Type B pancreatic cell (in vitro differentiated cells): ENCODE measurements around the gene OSM. TPM values are rescaled to one million over a fixed set of nuclear protein-coding genes. Genes with fewer than 3 reads are reported as not detected.

Source experiments
- DNase-seq: peaks from one replicate; pipeline ENCODE4 v3.0.0; 2021; ENCODE audit warnings: mixed read lengths; ENCODE audit not compliant: unreplicated experiment; ENCODE audit errors: extremely low spot score
- H3K27ac Mint-ChIP-seq: 2 replicates; pipeline ENCODE4 v1.8.0; 2021; ENCODE audit warnings: mild to moderate bottlenecking, mixed read lengths
- H3K27me3 Mint-ChIP-seq: 2 replicates; pipeline ENCODE4 v1.8.0; 2021; ENCODE audit warnings: mixed read lengths
- H3K36me3 Mint-ChIP-seq: 2 replicates; pipeline ENCODE4 v1.8.0; 2021; ENCODE audit warnings: mixed read lengths
- H3K4me1 Mint-ChIP-seq: one replicate; pipeline ENCODE4 v1.8.0; 2021; ENCODE audit warnings: mixed read lengths; ENCODE audit not compliant: unreplicated experiment
- H3K4me3 Mint-ChIP-seq: 2 replicates; pipeline ENCODE4 v1.8.0; 2021; ENCODE audit warnings: mild to moderate bottlenecking, mixed read lengths
- H3K9me3 Mint-ChIP-seq: 2 replicates; pipeline ENCODE4 v1.8.0; 2021; ENCODE audit warnings: mixed read lengths
- total RNA-seq: library from RNA; stranded (reverse); gene quantifications from 2 replicates; pipeline ENCODE4 v1.2.1, GENCODE V29; 2021; ENCODE audit warnings: low replicate concordance
- TF ChIP-seq, protein P1 (sequence below): fragments of 200-600 bp; sonication (generic); conservative IDR thresholded peaks from 2 replicates; pipeline ENCODE4 v1.5.0; 2021; ENCODE audit warnings: antibody characterized with exemption, mild to moderate bottlenecking

OSM gene
- total RNA-seq, 1 donor from 2014 or later: not detected

- Mint-ChIP-seq H3K36me3 (no peaks in the 10 kb centered on the region), H3K4me1 (peaks cover 20% of the 10 kb centered on the region)
Measured at GRCh38 chr22:30227438-30228228, 39.0 kb downstream of the OSM start.

DNA sequence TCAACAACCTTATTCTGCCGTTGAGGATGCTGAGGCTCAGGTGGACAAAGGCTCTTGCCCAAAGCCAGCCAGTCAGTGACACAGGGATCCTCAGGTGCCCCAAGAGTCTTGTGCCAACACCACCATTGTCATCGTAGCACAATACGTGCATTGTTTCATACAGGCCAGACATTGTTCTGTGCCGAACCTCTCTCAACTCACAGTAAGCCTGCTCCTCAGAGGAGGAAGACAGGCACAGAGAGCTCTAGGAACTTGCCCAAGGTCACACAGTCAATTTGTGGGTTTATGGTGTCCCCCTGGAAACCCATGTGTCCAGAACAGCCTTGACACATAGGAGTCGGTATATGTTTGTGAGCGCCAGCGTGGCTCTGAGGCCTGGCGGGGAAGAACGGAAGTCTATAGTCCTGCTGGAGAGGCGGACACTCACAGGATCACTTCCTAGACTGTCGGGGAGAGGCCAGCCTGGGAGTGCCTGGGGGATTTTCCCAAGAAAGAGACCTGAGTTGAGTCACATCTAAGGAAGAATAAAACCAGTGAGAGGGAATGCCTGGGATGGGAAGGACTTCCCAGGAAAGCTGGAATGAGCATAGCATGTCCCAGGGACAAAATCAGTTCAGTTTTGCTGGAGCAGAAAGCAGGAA is 40.3 kb downstream of the OSM start:
- Mint-ChIP-seq H3K27ac (no peak overlapping the region), H3K4me1 (peaks cover 20% of the 10 kb centered on the region), H3K27me3 (peaks cover 9% of the 10 kb centered on the region), H3K4me3 (no peak overlapping the region), H3K9me3 (no peaks in the 10 kb centered on the region), H3K36me3 (no peaks in the 10 kb centered on the region)
- TF ChIP-seq, protein P1, sequence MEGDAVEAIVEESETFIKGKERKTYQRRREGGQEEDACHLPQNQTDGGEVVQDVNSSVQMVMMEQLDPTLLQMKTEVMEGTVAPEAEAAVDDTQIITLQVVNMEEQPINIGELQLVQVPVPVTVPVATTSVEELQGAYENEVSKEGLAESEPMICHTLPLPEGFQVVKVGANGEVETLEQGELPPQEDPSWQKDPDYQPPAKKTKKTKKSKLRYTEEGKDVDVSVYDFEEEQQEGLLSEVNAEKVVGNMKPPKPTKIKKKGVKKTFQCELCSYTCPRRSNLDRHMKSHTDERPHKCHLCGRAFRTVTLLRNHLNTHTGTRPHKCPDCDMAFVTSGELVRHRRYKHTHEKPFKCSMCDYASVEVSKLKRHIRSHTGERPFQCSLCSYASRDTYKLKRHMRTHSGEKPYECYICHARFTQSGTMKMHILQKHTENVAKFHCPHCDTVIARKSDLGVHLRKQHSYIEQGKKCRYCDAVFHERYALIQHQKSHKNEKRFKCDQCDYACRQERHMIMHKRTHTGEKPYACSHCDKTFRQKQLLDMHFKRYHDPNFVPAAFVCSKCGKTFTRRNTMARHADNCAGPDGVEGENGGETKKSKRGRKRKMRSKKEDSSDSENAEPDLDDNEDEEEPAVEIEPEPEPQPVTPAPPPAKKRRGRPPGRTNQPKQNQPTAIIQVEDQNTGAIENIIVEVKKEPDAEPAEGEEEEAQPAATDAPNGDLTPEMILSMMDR: no peak
- DNase-seq: no peak

More at GRCh38 chr22:30227438-30228228, 39.0 kb downstream of the OSM start:
- TF ChIP-seq, protein P1: no peak
- Mint-ChIP-seq H3K4me3 (no peak overlapping the region), H3K27me3 (peaks cover 9% of the 10 kb centered on the region), H3K9me3 (no peaks in the 10 kb centered on the region), H3K27ac (no peak overlapping the region)
- DNase-seq: no peak

DNA sequence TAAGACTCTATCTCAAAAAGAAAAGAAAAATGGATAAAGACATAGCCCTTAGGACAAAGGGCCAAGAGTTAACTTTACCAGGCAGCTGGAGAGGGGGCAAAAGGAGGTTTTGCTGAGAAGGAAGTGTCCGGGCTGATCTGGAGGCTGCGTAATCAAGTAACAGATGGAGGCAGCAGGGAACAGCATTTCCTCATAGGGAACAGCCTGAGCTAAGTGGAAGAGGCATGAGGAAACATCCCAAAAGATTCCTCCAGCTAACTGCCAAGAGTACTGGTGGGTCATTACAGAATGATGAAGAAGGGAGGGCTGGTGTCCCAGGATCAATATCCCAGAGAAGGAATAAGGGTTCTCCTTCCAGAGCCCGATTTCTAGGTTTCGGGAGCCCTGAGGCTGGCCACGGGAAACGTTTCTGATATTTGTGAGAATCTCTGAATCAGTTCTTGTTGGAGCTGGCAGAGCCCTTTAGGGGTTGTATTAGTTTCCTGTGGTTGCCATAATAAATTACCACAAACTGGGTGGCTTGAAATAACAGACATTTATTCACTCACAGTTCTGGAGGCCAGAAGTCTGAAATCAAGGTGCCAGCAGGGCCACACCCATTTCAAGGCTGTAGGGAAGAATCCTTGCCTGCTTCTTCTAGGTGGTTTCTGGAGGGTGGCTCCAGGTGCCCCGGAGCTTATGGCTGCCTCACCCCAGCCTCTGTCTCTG is 41.3 kb downstream of the OSM start:
- H3K27me3 Mint-ChIP-seq: peaks cover 12% of the 10 kb centered on the region
- no peaks in the 10 kb centered on the region for H3K36me3 Mint-ChIP-seq
- H3K4me1 Mint-ChIP-seq: peaks cover 20% of the 10 kb centered on the region
- no peak overlapping the region for H3K27ac Mint-ChIP-seq
- TF ChIP-seq, protein P1: no peak
- no peak for DNase-seq
- no peaks in the 10 kb centered on the region for H3K9me3 Mint-ChIP-seq
- H3K4me3 Mint-ChIP-seq: no peak overlapping the region

- Mint-ChIP-seq H3K36me3 (no peaks in the 10 kb centered on the region), H3K9me3 (no peaks in the 10 kb centered on the region), H3K27ac (no peak overlapping the region), H3K4me1 (peaks cover 20% of the 10 kb centered on the region), H3K27me3 (peaks cover 12% of the 10 kb centered on the region), H3K4me3 (no peak overlapping the region)
- TF ChIP-seq, protein P1: no peak
- no peak for DNase-seq
Measured at GRCh38 chr22:30224161-30224857, 42.3 kb downstream of the OSM start.

DNA sequence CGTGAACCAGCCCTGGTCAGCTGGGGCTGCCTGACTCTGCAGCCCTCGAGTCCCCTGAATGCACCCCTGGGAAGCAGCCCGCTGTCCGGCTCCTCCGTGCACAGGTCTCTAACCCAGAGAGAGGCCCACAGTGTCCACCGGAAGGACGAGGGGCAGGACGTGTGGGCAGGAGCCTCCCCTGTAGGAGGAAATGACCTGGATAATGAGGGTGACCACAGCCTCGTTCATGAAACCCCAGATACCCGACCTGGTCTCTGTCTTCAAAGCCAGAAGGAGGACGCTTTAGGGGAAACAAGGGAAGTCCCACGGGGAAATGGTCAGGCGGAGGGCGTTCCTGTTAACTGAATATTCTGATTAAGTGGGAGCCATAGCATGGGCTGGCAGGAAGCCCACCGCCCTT is 43.3 kb downstream of the OSM start:
- no peak for DNase-seq
- Mint-ChIP-seq H3K27ac (no peak overlapping the region), H3K4me3 (no peak overlapping the region), H3K4me1 (peaks cover 15% of the 10 kb centered on the region), H3K9me3 (no peaks in the 10 kb centered on the region), H3K27me3 (peaks cover 9% of the 10 kb centered on the region), H3K36me3 (no peaks in the 10 kb centered on the region)
- TF ChIP-seq, protein P1: no peak
